Stimulated activated CD8-positive, alpha-beta memory T cell treated with anti-CD3 and anti-CD28 coated beads, Interleukin-4, amount 100 ng/mL, for 24 hours (primary cell): Measurements from ENCODE around the gene HECTD4.
"Not testable (repeated sequence)": the region's sequence is repeated elsewhere in the genome, so short reads cannot be mapped to it uniquely, and the experiment has no call there.

Experiments used
- DNase-seq: peaks from one replicate; pipeline ENCODE4 v3.0.0-alpha.2; 2020; ENCODE audit warnings: low read depth

HECTD4 gene

GRCh38 chr12:112381883-112382796 lies at the start of gene HECTD4:
HECTD4 (minus strand) TSS chr12:112382431; CDS start chr12:112382128, 303 bp downstream.
- peak; percentile 94 for DNase-seq

GRCh38 chr12:112431965-112432364 lies 49.7 kb upstream of the HECTD4 start:
- no peak for DNase-seq

- no peak for DNase-seq
Observed at GRCh38 chr12:112430929-112431328, 48.7 kb upstream of the HECTD4 start.

GRCh38 chr12:112427760-112428159 lies 45.5 kb upstream of the HECTD4 start:
- DNase-seq, result no peak

GRCh38 chr12:112425582-112426382 lies 43.6 kb upstream of the HECTD4 start:
- DNase-seq, result no peak

- DNase-seq, result no peak
Observed at GRCh38 chr12:112424126-112424525, 41.9 kb upstream of the HECTD4 start.

- no peak for DNase-seq
Observed at GRCh38 chr12:112422531-112422930, 40.3 kb upstream of the HECTD4 start.

GRCh38 chr12:112421363-112421762 lies 39.1 kb upstream of the HECTD4 start:
- DNase-seq, result no peak

GRCh38 chr12:112420740-112421139 lies 38.5 kb upstream of the HECTD4 start:
- no peak for DNase-seq

GRCh38 chr12:112419297-112420133 lies 37.3 kb upstream of the HECTD4 start:
- DNase-seq, result no peak

GRCh38 chr12:112418608-112419296 lies 36.5 kb upstream of the HECTD4 start, which contains the start of gene PTPN11:
PTPN11 (plus strand) TSS chr12:112418947; CDS start chr12:112419112, 165 bp downstream.
- DNase-seq, result peak; percentile 91

GRCh38 chr12:112418273-112418607 lies 36.0 kb upstream of the HECTD4 start:
- DNase-seq, result no peak

- not testable (repeated sequence) for DNase-seq
Observed at GRCh38 chr12:112415457-112415856, 33.2 kb upstream of the HECTD4 start.

- DNase-seq, result no peak
Observed at GRCh38 chr12:112413855-112414625, 31.8 kb upstream of the HECTD4 start.

- DNase-seq, result no peak
Observed at GRCh38 chr12:112409906-112410244, 27.6 kb upstream of the HECTD4 start.

GRCh38 chr12:112409064-112409905 lies 27.1 kb upstream of the HECTD4 start, which contains the start of gene RPL6:
RPL6 (minus strand) TSS chr12:112409605; CDS start chr12:112408656, 949 bp downstream.
- peak; percentile 59 for DNase-seq

GRCh38 chr12:112408621-112409020 lies 26.4 kb upstream of the HECTD4 start:
- no peak for DNase-seq

GRCh38 chr12:112407683-112408082 lies 25.5 kb upstream of the HECTD4 start:
- DNase-seq, result not testable (repeated sequence)
